Measurements from ENCODE around the gene GRAMD2B.

GRAMD2B gene

DNA sequence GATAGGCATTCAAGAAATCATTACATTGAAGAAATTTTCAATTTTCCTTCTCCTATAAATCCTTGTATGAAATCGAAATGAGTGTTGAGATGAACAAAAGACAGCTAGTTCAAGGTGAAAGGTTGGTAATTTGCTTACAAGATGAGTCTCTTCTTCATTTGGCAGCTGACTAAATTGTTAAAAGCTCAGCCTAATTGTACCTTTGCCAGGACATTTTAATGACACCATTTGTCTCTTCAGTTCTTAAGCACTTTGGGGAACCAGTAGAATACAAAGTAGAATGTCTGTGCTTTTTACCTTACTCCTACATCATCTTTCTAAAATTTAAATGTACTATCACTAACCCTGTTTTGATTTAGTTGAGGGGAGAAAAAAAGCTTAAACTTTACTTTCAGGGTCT, 59.4 kb downstream of the GRAMD2B start:
- Histone ChIP-seq H3K79me2 (ENCODE audit: insufficient read depth, low read length) (no peaks in the 10 kb centered on the region), H3K9me2 (ENCODE audit: low read depth, low read length) (no peaks in the 10 kb centered on the region), H3K4me1 (ENCODE audit: insufficient read depth, low read length, severe bottlenecking) (no peaks in the 10 kb centered on the region), H3K9ac (ENCODE audit: low read length) (no peak overlapping the region), H3K4me2 (ENCODE audit: low read length) (no peak overlapping the region), H3K4me3 (ENCODE audit: low read depth, low read length, poor library complexity, severe bottlenecking) (no peak overlapping the region), H4K20me1 (ENCODE audit: insufficient read depth, low read length) (no peaks in the 10 kb centered on the region), H3K27ac (ENCODE audit: low read depth, low read length, poor library complexity, severe bottlenecking) (no peak overlapping the region), H2AFZ (ENCODE audit: low read length) (no peak overlapping the region), H3F3A (ENCODE audit: insufficient read depth, low read length) (no peaks in the 10 kb centered on the region), H3K27me3 (ENCODE audit: insufficient read depth, low read length) (no peaks in the 10 kb centered on the region), H3K9me3 (ENCODE audit: low read length) (no peaks in the 10 kb centered on the region), H3K36me3 (ENCODE audit: insufficient read depth, low read length) (peaks cover 13% of the 10 kb centered on the region; the same call in 1 of the 2 replicates)
- no peak for TF ChIP-seq CTCF (IDR thresholded peaks at IDR 0.05; ENCODE audit: low read length)
- TF ChIP-seq EZH2 (IDR thresholded peaks at IDR 0.05; ENCODE audit: borderline replicate concordance, low read length): no peak

DNA sequence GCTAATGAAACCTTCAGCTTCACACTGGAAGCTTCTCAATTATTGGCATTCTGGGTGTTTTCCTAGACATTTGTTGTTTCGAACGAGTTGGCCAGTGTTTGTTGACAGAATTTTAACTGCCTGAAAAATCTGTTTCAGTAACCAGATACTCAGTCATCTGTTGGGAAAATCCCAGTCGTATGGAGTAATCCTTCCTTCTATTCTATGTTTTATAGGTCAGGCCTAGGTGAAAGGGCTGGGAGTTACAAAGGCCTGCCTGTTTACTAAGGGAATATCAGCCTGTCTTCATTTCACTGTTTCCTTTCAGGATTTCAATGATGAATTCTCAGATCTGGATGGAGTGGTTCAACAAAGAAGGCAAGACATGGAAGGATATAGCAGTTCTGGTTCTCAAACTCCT, 59.9 kb downstream of the GRAMD2B start:
- Histone ChIP-seq H3K9me2 (ENCODE audit: low read depth, low read length) (no peaks in the 10 kb centered on the region), H3K9ac (ENCODE audit: low read length) (no peak overlapping the region), H3K27ac (ENCODE audit: low read depth, low read length, poor library complexity, severe bottlenecking) (no peak overlapping the region), H3K9me3 (ENCODE audit: low read length) (no peaks in the 10 kb centered on the region), H3K27me3 (ENCODE audit: insufficient read depth, low read length) (no peaks in the 10 kb centered on the region), H3K4me3 (ENCODE audit: low read depth, low read length, poor library complexity, severe bottlenecking) (no peak overlapping the region), H4K20me1 (ENCODE audit: insufficient read depth, low read length) (no peaks in the 10 kb centered on the region), H3K36me3 (ENCODE audit: insufficient read depth, low read length) (peaks cover 13% of the 10 kb centered on the region; the same call in 1 of the 2 replicates), H3K4me1 (ENCODE audit: insufficient read depth, low read length, severe bottlenecking) (no peaks in the 10 kb centered on the region), H3F3A (ENCODE audit: insufficient read depth, low read length) (no peaks in the 10 kb centered on the region), H2AFZ (ENCODE audit: low read length) (no peak overlapping the region), H3K4me2 (ENCODE audit: low read length) (no peak overlapping the region), H3K79me2 (ENCODE audit: insufficient read depth, low read length) (no peaks in the 10 kb centered on the region)
- TF ChIP-seq EZH2 (IDR thresholded peaks at IDR 0.05; ENCODE audit: borderline replicate concordance, low read length) (no peak), CTCF (IDR thresholded peaks at IDR 0.05; ENCODE audit: low read length) (no peak)

DNA sequence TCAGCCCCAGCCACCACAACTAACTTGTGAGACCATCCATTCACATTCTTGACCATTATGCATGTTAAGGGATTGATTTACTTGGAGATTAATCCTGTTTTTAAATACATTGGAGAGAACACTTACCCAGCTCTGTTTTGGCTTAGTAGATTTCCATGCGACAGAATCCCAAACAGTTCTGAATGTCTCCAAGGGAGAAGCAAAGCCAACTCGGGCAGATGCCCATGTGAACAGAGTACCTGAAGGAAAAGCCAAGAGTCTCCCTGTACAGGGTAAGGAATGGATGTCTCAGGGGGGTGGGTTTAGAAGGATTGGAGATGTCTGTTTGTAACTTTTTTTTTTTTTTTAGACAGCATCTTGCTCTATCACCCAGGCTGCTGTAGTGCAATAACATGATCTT, 61.0 kb downstream of the GRAMD2B start:
- Histone ChIP-seq H4K20me1 (ENCODE audit: insufficient read depth, low read length) (no peaks in the 10 kb centered on the region), H3K27me3 (ENCODE audit: insufficient read depth, low read length) (no peaks in the 10 kb centered on the region), H3K36me3 (ENCODE audit: insufficient read depth, low read length) (peaks cover 13% of the 10 kb centered on the region; the same call in 1 of the 2 replicates), H3K27ac (ENCODE audit: low read depth, low read length, poor library complexity, severe bottlenecking) (no peak overlapping the region), H3K9ac (ENCODE audit: low read length) (no peak overlapping the region), H3K79me2 (ENCODE audit: insufficient read depth, low read length) (no peaks in the 10 kb centered on the region), H3K4me2 (ENCODE audit: low read length) (no peak overlapping the region), H3K4me1 (ENCODE audit: insufficient read depth, low read length, severe bottlenecking) (no peaks in the 10 kb centered on the region), H3K4me3 (ENCODE audit: low read depth, low read length, poor library complexity, severe bottlenecking) (no peak overlapping the region), H2AFZ (ENCODE audit: low read length) (no peak overlapping the region), H3K9me2 (ENCODE audit: low read depth, low read length) (no peaks in the 10 kb centered on the region), H3K9me3 (ENCODE audit: low read length) (no peaks in the 10 kb centered on the region), H3F3A (ENCODE audit: insufficient read depth, low read length) (no peaks in the 10 kb centered on the region)
- no peak for TF ChIP-seq EZH2 (IDR thresholded peaks at IDR 0.05; ENCODE audit: borderline replicate concordance, low read length)
- no peak for TF ChIP-seq CTCF (IDR thresholded peaks at IDR 0.05; ENCODE audit: low read length)
